Esophagus squamous epithelium (tissue), 4 donors: ENCODE data around the gene FBXO24.

Experiments used
- POLR2A ChIP-seq, 4 donors: fragments of 450-650 bp; IDR thresholded peaks; one replicate each; pipeline ENCODE4 v1.6.1; 2017; ENCODE audit warnings: antibody characterized with exemption in 4 of 4, mild to moderate bottlenecking in 4 of 4, moderate library complexity in 3 of 4
- TF ChIP-seq, protein P1 (sequence below), 6 experiments: fragments of 450-650 bp in 4 of 6; fragments of 200-600 bp in 2 of 6; sonication (generic) in 2 of 6; IDR thresholded peaks; one replicate each; pipeline ENCODE4 v1.5.1; 2016 to 2019; ENCODE audit warnings: antibody characterized with exemption in 6 of 6, mild to moderate bottlenecking in 4 of 6, moderate library complexity in 4 of 6

DNA sequence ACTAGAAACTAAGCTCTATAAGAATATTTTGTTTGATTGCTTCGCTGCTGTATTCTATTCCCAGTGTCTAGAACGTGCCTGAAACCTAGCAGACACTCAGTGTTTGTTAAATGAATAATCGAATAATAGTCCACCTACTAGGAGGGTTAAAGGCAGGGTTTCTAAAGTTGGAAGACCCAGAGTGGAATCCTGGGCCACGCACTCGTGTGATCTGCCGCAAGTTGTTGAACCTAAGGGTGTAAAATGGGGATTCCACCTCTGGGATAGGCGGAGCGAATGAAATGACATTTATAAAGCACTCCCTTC lies 47.8 kb upstream of the FBXO24 start:
- no peak for TF ChIP-seq POLR2A (IDR thresholded peaks at IDR 0.05)
- TF ChIP-seq, protein P1, sequence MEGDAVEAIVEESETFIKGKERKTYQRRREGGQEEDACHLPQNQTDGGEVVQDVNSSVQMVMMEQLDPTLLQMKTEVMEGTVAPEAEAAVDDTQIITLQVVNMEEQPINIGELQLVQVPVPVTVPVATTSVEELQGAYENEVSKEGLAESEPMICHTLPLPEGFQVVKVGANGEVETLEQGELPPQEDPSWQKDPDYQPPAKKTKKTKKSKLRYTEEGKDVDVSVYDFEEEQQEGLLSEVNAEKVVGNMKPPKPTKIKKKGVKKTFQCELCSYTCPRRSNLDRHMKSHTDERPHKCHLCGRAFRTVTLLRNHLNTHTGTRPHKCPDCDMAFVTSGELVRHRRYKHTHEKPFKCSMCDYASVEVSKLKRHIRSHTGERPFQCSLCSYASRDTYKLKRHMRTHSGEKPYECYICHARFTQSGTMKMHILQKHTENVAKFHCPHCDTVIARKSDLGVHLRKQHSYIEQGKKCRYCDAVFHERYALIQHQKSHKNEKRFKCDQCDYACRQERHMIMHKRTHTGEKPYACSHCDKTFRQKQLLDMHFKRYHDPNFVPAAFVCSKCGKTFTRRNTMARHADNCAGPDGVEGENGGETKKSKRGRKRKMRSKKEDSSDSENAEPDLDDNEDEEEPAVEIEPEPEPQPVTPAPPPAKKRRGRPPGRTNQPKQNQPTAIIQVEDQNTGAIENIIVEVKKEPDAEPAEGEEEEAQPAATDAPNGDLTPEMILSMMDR (IDR thresholded peaks at IDR 0.05), result no peak
